SK-N-SH (cell line): ENCODE data around the gene CHST12. TPM values are rescaled to one million over a fixed set of nuclear protein-coding genes. Genes with fewer than 3 reads are reported as not detected.
A peak's percentile ranks its signal among the peaks of the same experiment; 100 is the strongest.

Experiments used
- CTCF ChIA-PET: fragments of 300-600, 350-600 bp; formaldehyde crosslinking; extraction: SDS; loops from one replicate; lab custom pipeline; 2021; lab: Yijun Ruan, JAX
- POLR2A ChIA-PET: fragments of 350-600 bp; sonication (Branson Sonifier 250); formaldehyde crosslinking; extraction: SDS; loops from one replicate; lab custom pipeline; 2020; ENCODE audit warnings: antibody characterized with exemption, inconsistent platforms; lab: Yijun Ruan, JAX
- DNase-seq: peaks from one replicate; pipeline ENCODE4 v3.0.0; 2012
- H2AFZ ChIP-seq: fragments of 200-600 bp; sonication (generic); 2 replicates; pipeline ENCODE4 v1.8.1; 2016; ENCODE audit warnings: antibody characterized with exemption, mild to moderate bottlenecking, low read depth
- H3F3A ChIP-seq: fragments of 200-600 bp; sonication (generic); replicated peaks from 2 replicates; pipeline ENCODE3; 2016; ENCODE audit warnings: antibody characterized with exemption, mild to moderate bottlenecking; ENCODE audit not compliant: insufficient read depth
- H3K27ac ChIP-seq, 2 experiments: fragments of 200-500 bp in 1 of 2; fragments of 200-600 bp in 1 of 2; sonication (Bioruptor generic) in 1 of 2; sonication (generic), shearing (Covaris generic) in 1 of 2; 2 replicates each; pipeline versions ENCODE4 v1.5.1 to v1.6.1; 2014 to 2016; ENCODE audit warnings: low read depth in 2 of 2, inconsistent platforms in 1 of 2, low read length in 1 of 2, mild to moderate bottlenecking in 1 of 2, mixed read lengths in 1 of 2
- H3K27me3 ChIP-seq: fragments of 200-600 bp; sonication (generic), shearing (Covaris generic); 2 replicates; pipeline ENCODE4 v1.6.1; 2016; ENCODE audit warnings: mixed run types; ENCODE audit not compliant: insufficient read depth
- H3K36me3 ChIP-seq, 2 experiments: fragments of 200-500 bp in 1 of 2; fragments of 200-600 bp in 1 of 2; sonication (Bioruptor generic) in 1 of 2; sonication (generic) in 1 of 2; replicated peaks in 1 of 2; 2 replicates each; pipeline versions ENCODE3 to v1.5.1; 2014 to 2016; ENCODE audit warnings: low read length in 1 of 2, mild to moderate bottlenecking in 1 of 2; ENCODE audit not compliant: insufficient read depth in 2 of 2, control insufficient read depth in 1 of 2
- H3K4me1 ChIP-seq, 2 experiments: fragments of 200-500 bp in 1 of 2; fragments of 200-600 bp in 1 of 2; sonication (Bioruptor generic) in 1 of 2; sonication (generic), shearing (Covaris generic) in 1 of 2; 2 replicates each; pipeline versions ENCODE4 v1.5.1 to v1.6.1; 2014 to 2016; ENCODE audit warnings: low read depth in 1 of 2, low read length in 1 of 2, mixed run types in 1 of 2; ENCODE audit not compliant: insufficient read depth in 2 of 2, control insufficient read depth in 1 of 2
- H3K4me2 ChIP-seq: fragments of 200-600 bp; sonication (generic), shearing (Covaris generic); 2 replicates; pipeline ENCODE4 v1.6.1; 2017; ENCODE audit warnings: mixed run types
- H3K4me3 ChIP-seq, 2 experiments: fragments of 200-500 bp in 1 of 2; fragments of 200-600 bp in 1 of 2; sonication (Bioruptor generic) in 1 of 2; sonication (generic), shearing (Covaris generic) in 1 of 2; 2 replicates each; pipeline versions ENCODE4 v1.5.1 to v1.8.1; 2014 to 2016; ENCODE audit warnings: low read depth in 2 of 2, inconsistent platforms in 1 of 2, low read length in 1 of 2, mild to moderate bottlenecking in 1 of 2, mixed read lengths in 1 of 2, moderate library complexity in 1 of 2
- H3K79me2 ChIP-seq: fragments of 200-600 bp; sonication (generic); 2 replicates; pipeline ENCODE4 v1.8.1; 2017; ENCODE audit warnings: mild to moderate bottlenecking; ENCODE audit not compliant: insufficient read depth
- H3K9ac ChIP-seq: fragments of 200-600 bp; sonication (generic); 2 replicates; pipeline ENCODE4 v1.6.1; 2017; ENCODE audit warnings: mixed run types
- H3K9me2 ChIP-seq: fragments of 200-600 bp; sonication (generic); 2 replicates; pipeline ENCODE4 v1.6.1; 2017; ENCODE audit warnings: mixed run types
- H3K9me3 ChIP-seq: fragments of 200-600 bp; sonication (generic); 2 replicates; pipeline ENCODE4 v1.6.1; 2017; ENCODE audit warnings: mixed run types, mild to moderate bottlenecking, moderate library complexity
- H4K20me1 ChIP-seq: fragments of 200-600 bp; sonication (generic); 2 replicates; pipeline ENCODE4 v1.6.1; 2017; ENCODE audit warnings: mild to moderate bottlenecking, mixed run types; ENCODE audit not compliant: insufficient read depth
- CHD2 ChIP-seq: fragments of 150-350 bp; IDR thresholded peaks from 2 replicates; pipeline ENCODE4 v1.6.1; 2018; ENCODE audit warnings: low read length; ENCODE audit not compliant: partially characterized antibody
- EZH2phosphoT487 ChIP-seq: fragments of 200-600 bp; sonication (generic); IDR thresholded peaks from 2 replicates; pipeline ENCODE4 v1.6.1; 2017; ENCODE audit warnings: low read depth, mixed run types, mild to moderate bottlenecking, antibody characterized with exemption, moderate library complexity, borderline replicate concordance
- FOSL2 ChIP-seq: IDR thresholded peaks from 2 replicates; pipeline ENCODE4 v1.4.0; 2012; ENCODE audit warnings: low read depth, mild to moderate bottlenecking, moderate library complexity, borderline replicate concordance
- MEF2A ChIP-seq: IDR thresholded peaks from 2 replicates; pipeline ENCODE4 v1.4.0; 2012; ENCODE audit warnings: low read depth, borderline replicate concordance
- POLR2AphosphoS5 ChIP-seq: IDR thresholded peaks from 2 replicates; pipeline ENCODE4 v1.6.1; 2012; ENCODE audit warnings: low read depth, low read length
- RFX5 ChIP-seq: IDR thresholded peaks from 2 replicates; pipeline ENCODE4 v1.6.1; 2012; ENCODE audit warnings: mild to moderate bottlenecking, improper control_type of control experiment, low read length
- YY1 ChIP-seq: IDR thresholded peaks from 2 replicates; pipeline ENCODE4 v1.4.0; 2012; ENCODE audit warnings: low read depth, mild to moderate bottlenecking
- WGBS: methylation state at CpG from one replicate; pipeline ENCODE4 v1.1.6; 2017; ENCODE audit warnings: low lambda C conversion rate; 5-methylcytosine and 5-hydroxymethylcytosine counted together
- polyA plus RNA-seq, 3 experiments: library from polyadenylated mRNA; depleted of rRNA; stranded (reverse); fragments of >200 nt; gene quantifications; 2 replicates each; pipeline ENCODE4 v1.2.3, GENCODE V29; 2012
- TF ChIP-seq, protein P1 (sequence below): fragments of 200-600 bp; sonication (generic); IDR thresholded peaks from 2 replicates; pipeline ENCODE4 v1.6.1; 2017; ENCODE audit warnings: antibody characterized with exemption, mild to moderate bottlenecking, moderate library complexity
- TF ChIP-seq, protein P2 (sequence below): IDR thresholded peaks from 2 replicates; pipeline ENCODE4 v1.6.1; 2012; ENCODE audit warnings: mild to moderate bottlenecking, low read depth, low read length, moderate library complexity
- TF ChIP-seq, protein P3 (sequence below): IDR thresholded peaks from 2 replicates; pipeline ENCODE4 v1.4.0; 2012; ENCODE audit warnings: low read depth, borderline replicate concordance

Gene CHST12
- polyA plus RNA-seq, 1 of the 3 experiments (the other 2 are of a cell fraction) = 32.7 TPM

GRCh38 chr7:2496375-2496774, 93.0 kb downstream of the CHST12 start:
- ChIA-PET CTCF (interaction anchor here (1.0 to 4.7 kb wide), 4 partner anchors 16 to 27 kb away, joined by 3 to 21 read pairs (median 4); no protein-coding TSS in a partner anchor), POLR2A (interaction anchor here (0.7 kb wide), 1 partner anchor 27 kb away, joined by 3 read pairs; no protein-coding TSS in a partner anchor)
- no peaks in the 10 kb centered on the region for H4K20me1 ChIP-seq
- H3K9me2 ChIP-seq = no peaks in the 10 kb centered on the region
- H3K4me2 ChIP-seq = no peak overlapping the region
- no peak for TF ChIP-seq EZH2phosphoT487
- TF ChIP-seq MEF2A = no peak
- TF ChIP-seq, protein P1, sequence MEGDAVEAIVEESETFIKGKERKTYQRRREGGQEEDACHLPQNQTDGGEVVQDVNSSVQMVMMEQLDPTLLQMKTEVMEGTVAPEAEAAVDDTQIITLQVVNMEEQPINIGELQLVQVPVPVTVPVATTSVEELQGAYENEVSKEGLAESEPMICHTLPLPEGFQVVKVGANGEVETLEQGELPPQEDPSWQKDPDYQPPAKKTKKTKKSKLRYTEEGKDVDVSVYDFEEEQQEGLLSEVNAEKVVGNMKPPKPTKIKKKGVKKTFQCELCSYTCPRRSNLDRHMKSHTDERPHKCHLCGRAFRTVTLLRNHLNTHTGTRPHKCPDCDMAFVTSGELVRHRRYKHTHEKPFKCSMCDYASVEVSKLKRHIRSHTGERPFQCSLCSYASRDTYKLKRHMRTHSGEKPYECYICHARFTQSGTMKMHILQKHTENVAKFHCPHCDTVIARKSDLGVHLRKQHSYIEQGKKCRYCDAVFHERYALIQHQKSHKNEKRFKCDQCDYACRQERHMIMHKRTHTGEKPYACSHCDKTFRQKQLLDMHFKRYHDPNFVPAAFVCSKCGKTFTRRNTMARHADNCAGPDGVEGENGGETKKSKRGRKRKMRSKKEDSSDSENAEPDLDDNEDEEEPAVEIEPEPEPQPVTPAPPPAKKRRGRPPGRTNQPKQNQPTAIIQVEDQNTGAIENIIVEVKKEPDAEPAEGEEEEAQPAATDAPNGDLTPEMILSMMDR = no peak
- no peak for TF ChIP-seq CHD2
- TF ChIP-seq FOSL2 = no peak
- TF ChIP-seq RFX5 = no peak
- TF ChIP-seq, protein P2, sequence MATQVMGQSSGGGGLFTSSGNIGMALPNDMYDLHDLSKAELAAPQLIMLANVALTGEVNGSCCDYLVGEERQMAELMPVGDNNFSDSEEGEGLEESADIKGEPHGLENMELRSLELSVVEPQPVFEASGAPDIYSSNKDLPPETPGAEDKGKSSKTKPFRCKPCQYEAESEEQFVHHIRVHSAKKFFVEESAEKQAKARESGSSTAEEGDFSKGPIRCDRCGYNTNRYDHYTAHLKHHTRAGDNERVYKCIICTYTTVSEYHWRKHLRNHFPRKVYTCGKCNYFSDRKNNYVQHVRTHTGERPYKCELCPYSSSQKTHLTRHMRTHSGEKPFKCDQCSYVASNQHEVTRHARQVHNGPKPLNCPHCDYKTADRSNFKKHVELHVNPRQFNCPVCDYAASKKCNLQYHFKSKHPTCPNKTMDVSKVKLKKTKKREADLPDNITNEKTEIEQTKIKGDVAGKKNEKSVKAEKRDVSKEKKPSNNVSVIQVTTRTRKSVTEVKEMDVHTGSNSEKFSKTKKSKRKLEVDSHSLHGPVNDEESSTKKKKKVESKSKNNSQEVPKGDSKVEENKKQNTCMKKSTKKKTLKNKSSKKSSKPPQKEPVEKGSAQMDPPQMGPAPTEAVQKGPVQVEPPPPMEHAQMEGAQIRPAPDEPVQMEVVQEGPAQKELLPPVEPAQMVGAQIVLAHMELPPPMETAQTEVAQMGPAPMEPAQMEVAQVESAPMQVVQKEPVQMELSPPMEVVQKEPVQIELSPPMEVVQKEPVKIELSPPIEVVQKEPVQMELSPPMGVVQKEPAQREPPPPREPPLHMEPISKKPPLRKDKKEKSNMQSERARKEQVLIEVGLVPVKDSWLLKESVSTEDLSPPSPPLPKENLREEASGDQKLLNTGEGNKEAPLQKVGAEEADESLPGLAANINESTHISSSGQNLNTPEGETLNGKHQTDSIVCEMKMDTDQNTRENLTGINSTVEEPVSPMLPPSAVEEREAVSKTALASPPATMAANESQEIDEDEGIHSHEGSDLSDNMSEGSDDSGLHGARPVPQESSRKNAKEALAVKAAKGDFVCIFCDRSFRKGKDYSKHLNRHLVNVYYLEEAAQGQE = no peak
- TF ChIP-seq, protein P3, sequence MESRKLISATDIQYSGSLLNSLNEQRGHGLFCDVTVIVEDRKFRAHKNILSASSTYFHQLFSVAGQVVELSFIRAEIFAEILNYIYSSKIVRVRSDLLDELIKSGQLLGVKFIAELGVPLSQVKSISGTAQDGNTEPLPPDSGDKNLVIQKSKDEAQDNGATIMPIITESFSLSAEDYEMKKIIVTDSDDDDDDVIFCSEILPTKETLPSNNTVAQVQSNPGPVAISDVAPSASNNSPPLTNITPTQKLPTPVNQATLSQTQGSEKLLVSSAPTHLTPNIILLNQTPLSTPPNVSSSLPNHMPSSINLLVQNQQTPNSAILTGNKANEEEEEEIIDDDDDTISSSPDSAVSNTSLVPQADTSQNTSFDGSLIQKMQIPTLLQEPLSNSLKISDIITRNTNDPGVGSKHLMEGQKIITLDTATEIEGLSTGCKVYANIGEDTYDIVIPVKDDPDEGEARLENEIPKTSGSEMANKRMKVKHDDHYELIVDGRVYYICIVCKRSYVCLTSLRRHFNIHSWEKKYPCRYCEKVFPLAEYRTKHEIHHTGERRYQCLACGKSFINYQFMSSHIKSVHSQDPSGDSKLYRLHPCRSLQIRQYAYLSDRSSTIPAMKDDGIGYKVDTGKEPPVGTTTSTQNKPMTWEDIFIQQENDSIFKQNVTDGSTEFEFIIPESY = no peak
- TF ChIP-seq YY1 = no peak
- no peak for TF ChIP-seq POLR2AphosphoS5
- 84% methylated on average over 8 of the region's 9 CpGs for WGBS
- H3K4me1 ChIP-seq = peaks cover 10 to 28% of the 10 kb centered on the region in 2 experiments; a peak in 2 of 4 replicates
- H3F3A ChIP-seq = no peaks in the 10 kb centered on the region
- H3K36me3 ChIP-seq = no peaks in the 10 kb centered on the region
- H3K9me3 ChIP-seq = no peaks in the 10 kb centered on the region
- H3K9ac ChIP-seq = no peak overlapping the region
- DNase-seq = no peak
- H3K27me3 ChIP-seq = no peaks in the 10 kb centered on the region
- H2AFZ ChIP-seq = no peak overlapping the region
- no peak overlapping the region for H3K4me3 ChIP-seq
- H3K79me2 ChIP-seq = no peaks in the 10 kb centered on the region
- peak overlapping the region in 1 of 2 experiments; percentile 76; a peak in 2 of 4 replicates for H3K27ac ChIP-seq
